CD14-positive monocyte (primary cell): Measurements from ENCODE around the gene IFI35. TPM values are rescaled to one million over a fixed set of nuclear protein-coding genes. Genes with fewer than 3 reads are reported as not detected.

ENCODE experiments used
- DNase-seq, 3 donors: peaks; one replicate each; pipeline ENCODE4 v3.0.0-alpha.2; 2011 to 2022
- H2AFZ ChIP-seq: 2 replicates; pipeline ENCODE4 v1.6.0; 2012; ENCODE audit warnings: mild to moderate bottlenecking, low read depth, low read length, inconsistent platforms; ENCODE audit not compliant: insufficient read depth, poor library complexity, severe bottlenecking
- H3K27ac ChIP-seq, 2 donors: 1 replicate in 1 of 2; 2 replicates in 1 of 2; pipeline ENCODE4 v1.5.1; 2012 to 2013; ENCODE audit warnings: low read length in 2 of 2, control low read depth in 1 of 2, inconsistent platforms in 1 of 2, low read depth in 1 of 2, mild to moderate bottlenecking in 1 of 2
- H3K27me3 ChIP-seq, 2 donors: one replicate each; pipeline versions ENCODE4 v1.6.0 to v1.6.1; 2011 to 2013; ENCODE audit warnings: low read length in 2 of 2; ENCODE audit not compliant: control insufficient read depth in 2 of 2, insufficient read depth in 2 of 2
- H3K36me3 ChIP-seq, 2 donors: replicated peaks in 1 of 2; 1 replicate in 1 of 2; 2 replicates in 1 of 2; pipeline versions ENCODE4 v1.5.1 to v1.6.1; 2012 to 2013; ENCODE audit warnings: low read length in 2 of 2, control low read depth in 1 of 2, inconsistent platforms in 1 of 2, mild to moderate bottlenecking in 1 of 2; ENCODE audit not compliant: insufficient read depth in 2 of 2, control insufficient read depth in 1 of 2
- H3K4me1 ChIP-seq, 2 donors: 1 replicate in 1 of 2; 2 replicates in 1 of 2; pipeline versions ENCODE4 v1.5.1 to v1.6.1; 2012 to 2013; ENCODE audit warnings: low read length in 2 of 2, control low read depth in 1 of 2, inconsistent platforms in 1 of 2, mild to moderate bottlenecking in 1 of 2, moderate library complexity in 1 of 2; ENCODE audit not compliant: insufficient read depth in 2 of 2, control insufficient read depth in 1 of 2
- H3K4me2 ChIP-seq: replicated peaks from 2 replicates; pipeline ENCODE3; 2012; ENCODE audit warnings: low read length, moderate library complexity, mild to moderate bottlenecking; ENCODE audit not compliant: poor library complexity, severe bottlenecking; ENCODE audit errors: extremely low read depth
- H3K4me3 ChIP-seq, 3 experiments: fragments of 200-600 bp in 1 of 3; sonication (generic) in 1 of 3; replicated peaks in 1 of 3; 1 replicate in 2 of 3; 2 replicates in 1 of 3; pipeline ENCODE4 v1.5.1; 2011 to 2013; ENCODE audit warnings: low read length in 3 of 3, mild to moderate bottlenecking in 3 of 3, control low read depth in 2 of 3, low read depth in 2 of 3, inconsistent platforms in 1 of 3, moderate library complexity in 1 of 3
- H3K79me2 ChIP-seq: 2 replicates; pipeline ENCODE4 v1.6.0; 2012; ENCODE audit warnings: mild to moderate bottlenecking, control low read depth, inconsistent platforms, low read length, moderate library complexity; ENCODE audit not compliant: insufficient read depth
- H3K9ac ChIP-seq: 2 replicates; pipeline ENCODE4 v1.6.0; 2017; ENCODE audit warnings: low read length, mild to moderate bottlenecking; ENCODE audit not compliant: insufficient read depth, poor library complexity, severe bottlenecking
- H3K9me3 ChIP-seq, 2 donors: replicated peaks in 1 of 2; 1 replicate in 1 of 2; 2 replicates in 1 of 2; pipeline versions ENCODE4 v1.5.1 to v1.6.1; 2012 to 2013; ENCODE audit warnings: low read length in 2 of 2, control low read depth in 1 of 2; ENCODE audit not compliant: control insufficient read depth in 1 of 2, insufficient read depth in 1 of 2
- H4K20me1 ChIP-seq: 2 replicates; pipeline ENCODE4 v1.6.0; 2012; ENCODE audit warnings: mild to moderate bottlenecking, low read length, control low read depth, moderate library complexity; ENCODE audit not compliant: insufficient read depth
- H3K27ac Mint-ChIP-seq, 7 donors: one replicate each; pipeline ENCODE4 v1.8.0; 2020; ENCODE audit warnings: mild to moderate bottlenecking in 7 of 7, mixed read lengths in 7 of 7, moderate library complexity in 6 of 7, inconsistent platforms in 2 of 7
- H3K27me3 Mint-ChIP-seq, 3 donors: one replicate each; pipeline ENCODE4 v1.8.0; 2021 to 2022; ENCODE audit warnings: low read depth in 3 of 3, mild to moderate bottlenecking in 3 of 3, mixed read lengths in 3 of 3, moderate library complexity in 3 of 3, inconsistent platforms in 1 of 3
- H3K36me3 Mint-ChIP-seq, 2 donors: one replicate each; pipeline ENCODE4 v1.8.0; 2020; ENCODE audit warnings: mixed read lengths in 2 of 2, inconsistent platforms in 1 of 2, mild to moderate bottlenecking in 1 of 2
- H3K4me1 Mint-ChIP-seq: one replicate; pipeline ENCODE4 v1.8.0; 2020; ENCODE audit warnings: mild to moderate bottlenecking, mixed read lengths
- H3K4me3 Mint-ChIP-seq, 2 donors: one replicate each; pipeline ENCODE4 v1.8.0; 2020; ENCODE audit warnings: mild to moderate bottlenecking in 2 of 2, mixed read lengths in 2 of 2, moderate library complexity in 1 of 2
- H3K9me3 Mint-ChIP-seq, 7 donors: one replicate each; pipeline ENCODE4 v1.8.0; 2020 to 2022; ENCODE audit warnings: mixed read lengths in 7 of 7, mild to moderate bottlenecking in 6 of 7, moderate library complexity in 6 of 7, inconsistent platforms in 2 of 7
- WGBS: methylation state at CpG from one replicate; pipeline ENCODE4 v1.1.5; 2013; ENCODE audit warnings: missing lambda C conversion rate; ENCODE audit not compliant: insufficient coverage; 5-methylcytosine and 5-hydroxymethylcytosine counted together
- intact Hi-C, 2 donors: fragments of 100-400 bp; cut with micrococcal nuclease; formaldehyde crosslinking; loops; one replicate each; pipeline versions ENCODE4 v1.15.0 to v1.15.1; 2023
- polyA plus RNA-seq, 3 donors: library from polyadenylated mRNA; depleted of rRNA in 1 of 3; unstranded in 2 of 3; stranded (reverse) in 1 of 3; fragments of 300-500 nt in 2 of 3; fragments of >200 nt in 1 of 3; fragmentation: Illumina TruSeq in 2 of 3; gene quantifications; 1 replicate in 2 of 3; 2 replicates in 1 of 3; pipeline ENCODE4 v1.2.3, GENCODE V29; 2012 to 2021
- TF ChIP-seq, protein P1 (sequence below): fragments of 200-600 bp; IDR thresholded peaks from one replicate; pipeline ENCODE4 v1.8.0; 2022; ENCODE audit warnings: antibody characterized with exemption, mild to moderate bottlenecking

Gene IFI35
- polyA plus RNA-seq, 3 donors: 76.9 to 152 (median 106) TPM

DNA sequence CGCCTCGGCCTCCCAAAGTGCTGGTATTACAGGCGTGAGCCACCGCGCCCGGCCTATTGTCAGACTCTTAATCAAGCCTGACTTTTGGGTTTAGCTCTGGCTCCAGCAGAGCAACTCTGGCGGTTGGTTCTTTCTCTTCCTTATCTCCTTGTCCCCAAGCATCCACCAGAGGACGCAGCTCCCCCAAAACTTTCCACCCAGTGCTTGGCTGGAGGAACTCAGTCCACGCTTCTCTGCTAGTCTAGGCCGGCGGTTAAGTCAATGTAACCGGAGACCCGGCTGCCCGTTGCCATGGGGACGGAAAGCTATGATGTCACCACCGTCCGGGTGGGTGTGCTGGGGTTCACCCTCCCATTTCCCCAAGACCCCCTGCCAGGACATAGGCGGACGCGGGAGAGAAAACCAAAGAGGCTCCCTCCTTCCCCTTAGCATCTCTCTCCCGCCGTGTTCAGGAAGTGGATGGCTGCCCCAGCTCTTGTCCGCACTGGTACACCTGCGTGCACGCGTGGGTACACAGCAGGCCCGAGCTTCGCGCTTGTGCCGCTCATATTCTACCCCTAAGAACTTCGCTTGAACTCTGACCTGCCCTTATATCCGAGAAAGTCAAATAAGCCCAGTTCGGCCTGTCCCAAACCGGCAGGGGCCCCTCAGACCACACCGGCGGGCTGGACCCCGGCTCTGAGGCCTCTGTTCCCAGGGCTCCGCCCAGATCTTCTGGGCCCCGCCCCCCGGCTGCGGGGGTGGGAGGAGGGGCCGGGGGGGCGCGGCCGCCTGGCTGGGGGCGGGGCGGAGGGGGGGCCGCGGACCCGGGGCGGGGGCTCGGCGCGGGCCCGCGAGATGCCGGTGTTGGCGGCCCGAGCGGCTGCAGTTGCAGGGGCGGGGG, 18.1 kb downstream of the IFI35 start, which contains the start of gene RND2:
TSS of gene RND2 (plus strand) at position 825 of the 883 bp plus-strand sequence. CDS start 117 bp downstream, outside the sequence.
- Histone ChIP-seq H3K9ac (peak within 1 kb of the TSS; percentile 50), H3K79me2 (peaks cover 15% of the 10 kb centered on the region), H3K27ac (peak within 1 kb of the TSS in 1 of 2 donors; percentile 9), H3K4me3 (peak within 1 kb of the TSS; percentile 36 to 81 (median 41)), H4K20me1 (peaks cover 5% of the 10 kb centered on the region), H3K27me3 (peaks cover 0 to 15% of the 10 kb centered on the region in 2 donors), H3K4me1 (peaks cover 35 to 44% of the 10 kb centered on the region in 2 donors), H2AFZ (peak within 1 kb of the TSS; percentile 76), H3K9me3 (no peaks in the 10 kb centered on the region), H3K36me3 (no peaks in the 10 kb centered on the region), H3K4me2 (peak within 1 kb of the TSS; percentile 96)
- H3K27me3 Mint-ChIP-seq: peaks cover 8 to 30% (median 16%) of the 10 kb centered on the region in 3 donors
- peak within 1 kb of the TSS; percentile 83 to 96 for H3K4me3 Mint-ChIP-seq
- WGBS: 0% methylated on average over 49 of the region's 61 CpGs
- DNase-seq: peak; percentile 72 to 83 (median 80)
- H3K27ac Mint-ChIP-seq: peak within 1 kb of the TSS in 6 of 7 donors; percentile 23 to 79 (median 62)
- H3K9me3 Mint-ChIP-seq: peaks cover 0 to 3% (median 0%) of the 10 kb centered on the region in 7 donors
- peaks cover 0 to 3% of the 10 kb centered on the region in 2 donors for H3K36me3 Mint-ChIP-seq
- intact Hi-C loops: loop anchor here in 1 of 2 donors (10.0 kb wide), 2 partner anchors 100 to 150 kb away; partner anchors contain the start of genes BRCA1 and NBR1
- TF ChIP-seq, protein P1, sequence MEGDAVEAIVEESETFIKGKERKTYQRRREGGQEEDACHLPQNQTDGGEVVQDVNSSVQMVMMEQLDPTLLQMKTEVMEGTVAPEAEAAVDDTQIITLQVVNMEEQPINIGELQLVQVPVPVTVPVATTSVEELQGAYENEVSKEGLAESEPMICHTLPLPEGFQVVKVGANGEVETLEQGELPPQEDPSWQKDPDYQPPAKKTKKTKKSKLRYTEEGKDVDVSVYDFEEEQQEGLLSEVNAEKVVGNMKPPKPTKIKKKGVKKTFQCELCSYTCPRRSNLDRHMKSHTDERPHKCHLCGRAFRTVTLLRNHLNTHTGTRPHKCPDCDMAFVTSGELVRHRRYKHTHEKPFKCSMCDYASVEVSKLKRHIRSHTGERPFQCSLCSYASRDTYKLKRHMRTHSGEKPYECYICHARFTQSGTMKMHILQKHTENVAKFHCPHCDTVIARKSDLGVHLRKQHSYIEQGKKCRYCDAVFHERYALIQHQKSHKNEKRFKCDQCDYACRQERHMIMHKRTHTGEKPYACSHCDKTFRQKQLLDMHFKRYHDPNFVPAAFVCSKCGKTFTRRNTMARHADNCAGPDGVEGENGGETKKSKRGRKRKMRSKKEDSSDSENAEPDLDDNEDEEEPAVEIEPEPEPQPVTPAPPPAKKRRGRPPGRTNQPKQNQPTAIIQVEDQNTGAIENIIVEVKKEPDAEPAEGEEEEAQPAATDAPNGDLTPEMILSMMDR: peak; percentile 70
- H3K4me1 Mint-ChIP-seq: peaks cover 38% of the 10 kb centered on the region

- H3K27ac ChIP-seq: no peak overlapping the region
- no peak overlapping the region for H3K4me3 ChIP-seq
- Mint-ChIP-seq H3K27me3 (peaks cover 8 to 30% (median 16%) of the 10 kb centered on the region in 3 donors), H3K27ac (no peak overlapping the region), H3K4me3 (peak overlapping the region; percentile 58 to 76), H3K4me1 (peaks cover 38% of the 10 kb centered on the region), H3K36me3 (peaks cover 0 to 3% of the 10 kb centered on the region in 2 donors), H3K9me3 (peaks cover 0 to 3% (median 0%) of the 10 kb centered on the region in 7 donors)
- H3K36me3 ChIP-seq: no peaks in the 10 kb centered on the region
- no peak for DNase-seq
- H3K9ac ChIP-seq: no peak overlapping the region
- H3K4me1 ChIP-seq: peaks cover 29 to 42% of the 10 kb centered on the region in 2 donors
- peak overlapping the region; percentile 96 for H3K4me2 ChIP-seq
- TF ChIP-seq, protein P1: no peak
- peaks cover 12% of the 10 kb centered on the region for H3K79me2 ChIP-seq
- H4K20me1 ChIP-seq: no peaks in the 10 kb centered on the region
- no peak overlapping the region for H2AFZ ChIP-seq
- H3K9me3 ChIP-seq: no peaks in the 10 kb centered on the region
- intact Hi-C loops: loop anchor here in 1 of 2 donors (10.0 kb wide), 2 partner anchors 100 to 150 kb away; partner anchors contain the start of genes BRCA1 and NBR1
- peaks cover 0 to 15% of the 10 kb centered on the region in 2 donors for H3K27me3 ChIP-seq
- 9% methylated on average over 27 of the region's 27 CpGs for WGBS
These were observed 18.7 kb downstream of the IFI35 start for GRCh38 chr17:43025290-43025657.
